CD4-positive, alpha-beta T cell treated with Interleukin-2 at 100 ng/mL for 4 hours (primary cell): ENCODE results near the gene HECW1.
"Not testable (repeated sequence)": the region's sequence is repeated elsewhere in the genome, so short reads cannot be mapped to it uniquely, and the experiment has no call there.

Experiments used
- DNase-seq: peaks from one replicate; pipeline ENCODE4 v3.0.0-alpha.2; 2020; ENCODE audit warnings: low spot score

Gene HECW1

DNA sequence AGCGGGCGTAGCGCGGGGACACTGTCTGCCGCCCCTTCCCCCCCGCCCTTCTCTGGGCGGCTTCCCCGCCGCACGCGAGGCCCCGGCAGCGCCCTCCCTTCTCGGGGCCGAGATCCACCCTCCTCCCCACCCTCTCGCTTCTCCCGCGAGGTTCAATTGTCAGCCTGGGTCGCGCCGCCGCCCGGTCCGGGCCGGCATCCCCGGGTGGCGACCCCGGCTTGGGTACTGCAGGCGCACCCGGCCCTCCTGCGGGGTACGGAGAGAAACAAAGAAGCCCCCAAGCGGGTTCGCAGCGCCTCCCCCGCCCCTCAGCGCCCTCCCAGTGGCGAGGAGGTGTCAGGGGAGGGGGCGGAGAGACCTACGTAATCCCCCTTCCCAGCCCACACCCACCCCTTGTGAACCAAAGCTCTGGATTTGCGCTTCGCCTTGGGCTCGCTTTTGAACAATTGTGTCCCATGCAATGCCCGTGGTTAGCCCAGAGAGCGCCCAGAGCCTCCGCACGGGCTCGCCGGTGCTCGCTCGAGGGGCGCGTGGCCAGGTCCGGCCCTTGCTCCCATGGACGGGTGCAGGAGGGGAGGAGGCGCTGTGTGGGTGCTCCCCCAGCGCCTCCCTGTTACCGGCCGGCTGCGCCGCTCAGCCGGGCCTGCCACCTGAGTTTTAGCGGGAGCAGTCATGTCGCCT lies 634 bp downstream of the HECW1 start:
- DNase-seq, result no peak

DNA sequence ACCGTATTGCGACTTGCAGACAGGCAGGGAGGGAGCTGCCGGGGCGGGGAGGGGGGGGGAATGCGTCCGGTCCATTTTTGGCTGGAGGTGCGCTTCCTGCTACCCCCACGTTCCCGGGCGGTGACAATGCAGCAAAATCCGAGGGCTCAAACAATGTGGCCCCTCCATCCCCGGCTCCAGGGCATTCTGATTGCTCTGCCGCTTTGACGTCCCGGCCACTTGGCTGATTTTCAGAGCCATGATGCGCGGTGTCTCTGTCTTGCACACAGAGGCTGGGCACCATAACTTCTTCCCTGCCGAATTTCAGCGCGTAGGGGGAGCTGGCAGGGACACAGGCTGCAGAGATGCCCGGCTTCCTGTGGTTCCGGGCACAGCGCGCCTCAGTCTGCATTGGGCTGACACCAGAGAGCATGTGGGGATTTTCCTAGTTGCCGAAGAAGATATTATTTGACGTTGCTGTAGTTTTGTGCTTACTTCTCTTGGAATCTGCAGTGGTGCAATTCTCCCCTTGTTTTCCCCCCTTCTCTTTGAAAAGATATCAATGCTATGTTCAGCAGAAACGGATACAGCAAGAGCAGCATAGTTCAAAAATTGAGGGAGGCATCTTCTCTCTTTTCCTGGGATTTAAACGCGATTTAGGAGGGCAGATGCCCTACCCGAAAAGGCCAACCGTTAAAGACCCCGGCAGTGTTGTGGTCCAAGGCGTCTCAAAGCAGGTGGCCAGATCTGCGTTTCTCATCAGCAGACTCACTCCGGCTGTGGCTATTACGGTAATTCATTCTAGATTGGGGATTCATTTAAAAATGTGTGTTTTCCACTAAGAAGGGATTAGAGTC lies 1.4 kb downstream of the HECW1 start:
- no peak for DNase-seq

DNA sequence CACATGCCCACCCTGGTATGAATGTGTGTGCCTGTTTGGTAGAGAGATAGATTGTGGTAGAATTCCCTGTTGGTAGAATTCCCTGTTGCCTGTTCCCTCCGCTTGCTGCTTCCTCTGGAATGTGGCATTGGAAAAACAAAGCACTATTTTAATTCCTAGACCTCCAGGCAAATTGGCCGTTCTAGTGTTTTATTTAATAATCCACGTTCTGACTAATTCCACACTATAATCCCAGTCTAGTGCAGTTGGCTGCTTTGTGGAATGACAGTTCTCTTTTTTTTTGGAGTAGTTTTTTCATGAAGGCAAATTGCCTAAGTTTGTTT lies 2.0 kb downstream of the HECW1 start:
- DNase-seq, result no peak

DNA sequence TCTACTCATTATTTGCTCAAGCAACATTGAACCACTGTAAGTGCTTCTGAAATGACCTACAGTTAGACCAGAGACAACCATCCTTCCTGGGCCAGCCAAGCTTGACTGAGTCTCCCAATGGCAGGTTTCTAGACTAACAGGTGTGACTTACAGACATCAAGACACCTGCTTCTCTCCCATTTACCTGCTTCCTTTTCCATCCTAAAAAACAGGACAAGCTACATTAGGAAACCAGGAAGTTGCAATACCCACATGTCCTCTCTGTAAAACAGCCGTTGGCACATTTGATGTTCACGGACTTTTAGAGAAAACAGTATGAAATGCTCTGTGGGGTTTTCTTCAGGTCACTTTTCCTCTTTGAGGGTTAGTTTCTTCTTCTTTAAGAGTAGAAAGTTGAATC lies 4.0 kb downstream of the HECW1 start:
- DNase-seq, result no peak

DNA sequence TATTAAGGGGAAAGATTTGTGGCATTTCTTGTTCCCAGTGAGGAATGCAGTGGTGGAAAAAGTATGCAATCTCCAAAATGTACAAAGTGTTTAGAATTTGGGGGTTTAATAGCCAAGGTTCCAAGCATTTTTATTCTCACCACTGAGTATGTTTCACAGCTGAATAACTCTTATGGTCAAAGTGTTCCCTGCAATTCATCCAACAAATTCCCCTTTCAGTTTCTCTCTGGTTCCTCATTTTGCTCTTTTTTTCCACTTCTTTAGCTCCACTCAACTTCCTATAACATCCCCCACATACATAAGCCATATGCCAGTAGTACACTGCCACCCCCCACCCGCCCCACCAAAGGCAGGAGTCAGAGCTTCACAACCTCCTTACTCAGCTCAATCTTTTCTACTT lies 4.6 kb downstream of the HECW1 start:
- DNase-seq, result no peak

DNA sequence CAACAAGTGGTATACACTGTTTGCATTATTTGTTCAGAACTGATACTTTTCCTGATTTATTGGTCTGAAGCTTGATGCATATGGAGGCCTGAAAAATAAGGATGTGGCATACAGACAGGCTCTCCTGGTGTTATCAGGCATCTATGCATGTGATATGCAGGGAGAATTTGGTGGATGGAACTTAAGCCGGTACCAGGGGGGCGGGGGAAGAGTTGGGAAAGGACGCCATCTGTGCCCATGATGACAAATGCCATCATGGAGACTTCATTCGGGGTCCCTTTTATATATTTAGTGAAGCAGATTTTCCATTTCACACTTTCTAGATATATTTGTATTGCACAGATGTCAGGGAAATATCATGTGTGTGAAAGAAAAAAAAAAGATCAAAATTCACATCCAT lies 5.4 kb downstream of the HECW1 start:
- DNase-seq, result no peak

DNA sequence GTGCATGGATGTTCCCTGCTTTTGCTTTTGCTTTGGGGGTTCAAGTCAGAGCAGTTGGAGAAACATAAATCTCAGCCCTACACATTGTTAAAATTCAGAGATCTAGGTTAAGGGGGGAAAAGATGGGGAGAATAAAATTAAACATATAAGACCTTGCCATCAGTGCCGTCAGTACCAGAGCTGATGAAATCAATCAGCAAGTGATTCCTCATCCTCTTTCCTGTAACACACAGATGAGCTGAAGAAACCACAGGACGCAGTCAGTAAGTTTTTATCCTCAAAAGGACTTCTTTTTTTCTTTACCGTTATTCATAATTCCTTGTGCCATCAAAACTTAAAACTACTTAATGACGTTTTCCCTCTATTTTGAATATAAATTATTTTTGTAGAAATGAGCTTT lies 5.9 kb downstream of the HECW1 start:
- no peak for DNase-seq

DNA sequence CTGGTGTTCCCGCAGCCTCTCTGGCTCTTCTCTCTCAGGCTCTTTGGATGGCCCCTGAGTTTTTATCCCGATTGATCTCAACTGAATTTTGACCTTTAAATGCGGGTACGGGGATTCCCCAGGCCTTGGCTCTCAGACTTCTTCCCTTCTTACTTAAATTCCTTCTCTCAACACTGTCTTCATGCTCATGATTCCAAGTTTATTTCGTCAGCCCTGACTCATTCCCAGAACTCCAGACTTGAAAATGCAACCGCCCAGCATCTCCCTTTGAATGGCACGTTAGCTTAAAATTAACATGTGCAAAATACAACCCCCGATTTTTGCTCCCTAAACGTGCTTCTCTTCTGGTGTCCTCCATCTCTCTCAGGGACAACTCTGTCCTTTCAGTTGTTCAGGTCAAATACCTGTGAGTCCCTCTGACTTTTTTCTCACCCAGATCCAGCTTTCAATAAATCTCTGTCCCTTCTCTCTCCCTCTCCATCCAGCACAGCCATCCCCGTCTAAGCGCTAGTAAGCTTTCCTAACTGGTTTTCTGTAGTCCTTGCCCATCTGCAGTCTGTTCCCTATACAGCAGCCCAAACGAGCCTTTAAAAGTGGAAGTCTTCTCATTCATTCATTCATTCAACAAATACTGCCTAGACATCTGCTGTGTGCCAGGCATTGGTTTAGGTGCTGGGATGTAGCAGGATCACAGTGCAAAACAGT lies 7.1 kb downstream of the HECW1 start:
- no peak for DNase-seq

DNA sequence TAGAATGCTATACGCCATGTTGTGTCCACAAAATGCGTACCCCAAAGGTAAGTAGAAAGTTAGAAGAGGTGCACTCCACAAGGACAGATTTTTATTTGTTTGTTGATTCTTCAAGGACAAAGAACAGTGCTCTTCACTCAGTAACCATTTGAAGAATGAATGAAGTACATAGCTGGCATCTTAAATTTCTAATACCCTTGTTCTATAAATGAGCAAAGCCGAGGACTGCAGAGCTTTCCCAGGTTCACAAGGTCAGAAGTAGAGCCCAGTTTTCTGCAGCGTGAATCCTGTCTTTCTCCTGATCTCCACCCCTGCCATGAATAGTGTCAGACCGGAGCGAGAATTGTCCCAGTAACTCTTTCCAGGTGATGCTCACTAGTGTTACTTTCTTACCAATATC lies 9.5 kb downstream of the HECW1 start:
- no peak for DNase-seq

DNA sequence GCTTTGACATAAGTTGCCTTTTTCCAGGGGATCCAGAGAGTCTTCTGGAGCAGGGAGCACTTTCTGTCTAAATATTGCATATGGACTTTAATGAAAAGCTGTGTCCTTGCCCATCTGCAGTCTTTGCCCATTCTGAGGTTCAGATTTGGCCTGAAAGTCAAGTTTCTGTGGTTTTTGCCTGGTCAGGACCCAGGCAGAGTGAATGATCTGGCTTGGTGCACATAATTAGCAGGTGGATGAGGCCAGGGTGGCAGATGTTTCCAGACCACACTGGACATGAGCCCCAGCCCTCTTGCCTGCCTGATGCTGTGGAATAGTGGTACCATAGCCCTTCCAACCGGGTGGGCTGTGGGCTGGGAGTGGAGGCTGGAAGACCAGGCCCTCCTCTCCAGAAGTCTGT lies 11.0 kb downstream of the HECW1 start:
- DNase-seq, result no peak

DNA sequence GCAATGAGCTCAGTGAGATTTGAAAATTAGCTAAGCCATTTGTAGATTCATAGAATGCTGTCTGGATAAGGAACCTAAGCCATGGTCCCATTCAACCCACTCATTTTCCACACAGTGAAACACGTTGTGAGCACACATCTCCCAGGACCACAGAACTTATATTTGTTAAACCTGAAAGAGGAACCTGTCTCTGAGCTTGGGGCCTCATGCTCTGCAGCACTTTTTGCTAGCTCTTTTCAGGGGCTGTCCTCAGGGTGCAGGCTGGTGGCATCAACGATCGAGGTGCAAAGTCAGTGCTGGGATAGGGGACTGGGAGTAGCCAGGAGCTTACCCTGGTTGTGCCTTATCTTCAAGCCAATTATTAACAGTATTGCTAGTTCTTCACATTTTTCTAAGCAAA lies 11.9 kb downstream of the HECW1 start:
- no peak for DNase-seq

DNA sequence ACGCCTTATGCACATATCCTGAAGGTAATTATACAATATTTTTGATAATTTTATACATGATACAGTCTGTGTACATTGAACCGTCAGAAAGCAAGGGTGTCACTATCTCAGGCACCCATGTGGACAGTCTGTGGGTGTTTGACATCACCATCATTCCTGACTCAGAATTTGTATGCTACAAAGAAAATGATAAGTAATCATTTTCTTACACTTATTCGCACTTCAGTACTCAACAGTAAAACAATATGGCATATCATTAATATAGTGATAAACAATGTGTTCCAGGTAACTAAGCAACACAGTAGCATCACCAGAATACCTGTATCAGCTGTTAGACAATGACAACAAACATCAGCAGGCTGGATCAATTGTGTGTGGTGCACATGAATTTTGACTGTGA lies 17.9 kb downstream of the HECW1 start:
- DNase-seq, result no peak

DNA sequence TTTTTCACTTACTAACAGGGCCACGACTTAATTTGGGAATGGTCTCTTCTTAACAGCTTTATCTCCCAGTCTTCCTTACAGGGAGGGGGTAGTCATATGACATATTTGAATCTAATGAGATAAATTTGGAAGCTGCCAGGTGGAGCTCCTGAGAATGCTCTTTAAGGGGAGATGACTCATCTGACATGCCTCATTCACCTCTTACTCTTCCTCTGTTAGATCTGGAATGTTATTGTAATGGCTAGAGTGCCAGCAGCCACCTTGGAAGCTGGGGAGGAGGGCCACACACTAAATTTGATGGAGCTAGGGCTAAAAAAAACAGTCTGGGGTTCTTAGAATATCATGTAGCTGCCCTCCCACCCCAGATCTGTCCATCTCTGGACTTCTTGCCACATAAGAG lies 22.7 kb downstream of the HECW1 start:
- DNase-seq, result no peak

DNA sequence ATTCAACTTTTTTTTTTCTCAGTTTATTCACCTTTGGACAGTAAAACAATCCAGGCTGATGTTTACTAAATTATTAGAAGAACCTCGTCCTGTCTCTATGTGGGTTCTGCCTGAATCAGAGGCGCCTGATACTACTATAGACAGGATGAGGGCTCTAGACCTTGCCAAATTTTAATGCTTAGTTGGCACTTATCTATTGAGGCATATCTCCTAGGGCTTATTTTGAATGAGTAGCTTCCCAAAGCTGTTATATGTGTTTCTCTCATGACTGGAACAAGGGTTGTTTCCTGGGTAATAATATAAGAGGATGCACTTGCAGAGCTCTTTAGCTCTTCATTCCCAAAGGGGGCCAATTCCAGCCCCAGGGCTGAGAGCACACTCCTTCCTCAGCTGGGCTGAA lies 23.6 kb downstream of the HECW1 start:
- DNase-seq, result no peak

DNA sequence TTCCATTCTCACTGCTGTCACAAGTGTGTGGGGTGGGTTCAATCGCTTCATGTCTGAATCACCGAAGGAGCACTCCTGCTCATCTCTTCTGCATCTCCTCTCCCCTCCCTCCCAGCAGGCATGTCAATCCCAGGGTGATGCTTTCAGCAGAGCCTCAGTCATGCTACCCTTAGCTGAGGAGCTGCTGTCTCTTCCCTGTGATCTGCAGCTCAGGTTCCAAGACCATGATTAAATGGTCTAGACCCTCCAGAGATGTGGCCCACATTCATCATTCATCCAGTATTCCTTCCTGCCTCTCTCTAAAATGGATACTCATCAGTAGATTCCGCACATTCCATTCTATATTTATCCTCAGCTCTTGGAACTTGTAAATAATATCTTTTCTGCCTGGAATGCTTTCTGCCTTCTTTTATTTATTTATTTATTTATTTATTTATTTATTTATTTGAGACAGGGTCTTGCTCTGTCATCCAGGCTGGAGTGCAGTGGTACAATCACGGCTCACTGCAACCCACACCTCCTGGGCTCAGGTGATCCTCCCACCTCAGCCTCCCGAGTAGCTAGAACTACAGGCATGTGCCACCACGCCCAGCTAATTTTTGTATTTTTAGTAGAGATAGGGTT lies 24.8 kb downstream of the HECW1 start:
- DNase-seq, result not testable (repeated sequence)

DNA sequence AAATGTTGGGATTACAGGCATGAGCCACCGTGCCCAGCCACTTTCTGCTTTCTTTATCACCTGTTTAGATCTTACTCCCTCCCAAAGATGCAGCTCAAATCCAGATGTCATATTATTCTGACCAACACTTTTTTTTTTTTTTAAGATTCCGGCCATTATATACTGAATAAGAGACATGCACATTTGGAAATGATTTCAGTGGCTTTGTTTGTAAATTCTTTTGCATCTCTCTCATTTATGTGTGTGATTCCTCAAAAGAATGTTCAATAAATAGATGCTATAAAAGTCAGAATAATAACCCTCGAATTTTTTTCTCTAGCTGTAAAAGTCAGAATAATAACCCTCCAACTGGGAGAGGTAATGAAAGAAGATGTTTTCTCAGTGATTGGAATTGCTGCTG lies 25.4 kb downstream of the HECW1 start:
- no peak for DNase-seq

DNA sequence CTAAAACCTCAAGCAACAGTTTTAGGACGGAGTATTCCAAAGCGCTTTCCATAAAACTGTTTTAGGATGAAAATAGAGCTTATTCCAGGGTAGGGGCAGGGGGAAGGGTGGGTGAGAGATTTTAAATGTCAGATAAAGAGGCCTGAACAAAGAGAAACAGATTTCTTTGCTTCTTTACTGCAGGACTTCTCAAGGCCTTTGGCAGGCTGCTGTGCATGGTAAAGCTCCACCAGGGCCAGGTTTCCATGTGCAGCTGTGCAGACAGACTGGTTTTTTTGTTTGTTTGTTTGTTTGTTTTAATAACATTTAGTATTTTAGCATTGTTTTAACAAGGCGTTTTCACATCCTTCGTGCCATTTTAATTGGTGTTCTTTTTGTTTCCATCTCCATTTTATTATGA lies 26.3 kb downstream of the HECW1 start:
- no peak for DNase-seq

DNA sequence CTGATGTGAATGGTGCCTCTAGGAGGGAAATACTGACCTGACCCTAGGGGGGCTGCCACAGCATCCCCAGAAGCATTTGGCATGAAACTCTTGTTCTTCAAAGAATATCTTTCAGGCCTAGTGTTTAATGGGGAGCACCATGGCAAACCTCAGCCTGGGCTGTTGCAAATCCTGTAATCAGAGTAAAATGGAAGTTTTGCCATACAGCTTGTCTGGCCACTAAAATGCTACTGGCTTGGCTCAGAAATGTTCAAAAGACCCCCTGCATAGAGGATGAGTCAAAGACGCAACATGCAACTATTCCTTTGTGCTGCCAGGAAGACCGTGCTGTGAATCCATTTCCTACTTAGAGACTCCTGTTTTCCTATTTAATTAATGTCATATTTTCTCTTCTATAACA lies 26.7 kb downstream of the HECW1 start:
- DNase-seq, result no peak

DNA sequence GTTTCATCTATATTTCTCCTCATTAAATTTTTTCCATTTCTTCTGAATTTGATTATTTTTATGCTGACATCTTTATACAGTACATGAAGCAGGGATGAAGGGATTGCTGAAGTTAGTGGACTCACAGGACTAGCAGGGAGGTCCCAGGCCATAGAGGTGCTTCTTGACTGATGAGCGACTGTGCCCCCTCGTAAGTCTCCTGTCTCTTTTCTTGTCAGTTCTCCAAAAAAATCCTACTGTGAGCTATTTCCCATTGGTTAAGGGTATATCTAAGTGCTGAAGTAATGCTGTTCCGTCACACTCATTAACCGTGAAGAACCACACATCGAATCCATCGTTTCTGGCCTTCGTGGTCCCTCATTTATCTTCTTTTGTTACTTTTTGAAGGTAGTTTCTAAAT lies 27.7 kb downstream of the HECW1 start:
- DNase-seq, result no peak

DNA sequence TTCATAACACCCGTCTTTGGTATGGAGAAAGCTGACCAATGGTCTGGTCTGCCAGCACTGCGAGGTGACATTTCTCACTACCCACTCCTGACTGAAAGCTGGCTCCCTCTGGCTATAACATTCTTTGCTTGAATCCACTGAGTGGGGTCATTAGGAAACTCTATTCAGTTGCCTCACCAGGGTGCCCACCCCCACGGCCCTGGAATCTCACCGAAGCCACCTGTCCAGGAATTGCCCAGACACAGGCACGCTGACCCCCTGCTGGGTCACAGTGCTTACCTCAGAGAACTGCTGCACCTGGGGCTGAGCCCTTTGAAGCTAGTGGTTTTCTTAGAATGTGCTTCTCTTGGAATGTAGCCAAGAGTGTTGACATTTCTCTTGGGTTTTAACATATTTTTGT lies 28.6 kb downstream of the HECW1 start:
- no peak for DNase-seq

DNA sequence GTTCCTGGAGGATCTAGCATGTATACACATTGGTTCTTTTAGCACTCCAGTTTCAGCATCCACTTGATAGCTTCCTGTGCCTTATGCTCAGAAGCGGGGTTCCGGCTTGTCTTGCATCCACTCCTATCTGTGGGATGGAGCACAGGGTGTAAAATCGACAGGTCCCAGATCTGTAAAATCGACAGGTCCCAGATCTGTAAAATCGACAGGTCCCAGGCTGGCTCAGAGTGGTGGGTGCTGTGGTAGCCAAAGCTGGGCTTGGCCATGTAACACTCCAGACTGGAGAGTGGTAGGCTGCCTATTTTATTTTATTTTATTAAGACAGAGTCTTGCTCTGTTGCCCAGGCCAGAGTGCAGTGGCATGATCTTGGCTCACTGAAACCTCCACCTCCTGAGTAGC lies 30.3 kb downstream of the HECW1 start:
- DNase-seq, result no peak

DNA sequence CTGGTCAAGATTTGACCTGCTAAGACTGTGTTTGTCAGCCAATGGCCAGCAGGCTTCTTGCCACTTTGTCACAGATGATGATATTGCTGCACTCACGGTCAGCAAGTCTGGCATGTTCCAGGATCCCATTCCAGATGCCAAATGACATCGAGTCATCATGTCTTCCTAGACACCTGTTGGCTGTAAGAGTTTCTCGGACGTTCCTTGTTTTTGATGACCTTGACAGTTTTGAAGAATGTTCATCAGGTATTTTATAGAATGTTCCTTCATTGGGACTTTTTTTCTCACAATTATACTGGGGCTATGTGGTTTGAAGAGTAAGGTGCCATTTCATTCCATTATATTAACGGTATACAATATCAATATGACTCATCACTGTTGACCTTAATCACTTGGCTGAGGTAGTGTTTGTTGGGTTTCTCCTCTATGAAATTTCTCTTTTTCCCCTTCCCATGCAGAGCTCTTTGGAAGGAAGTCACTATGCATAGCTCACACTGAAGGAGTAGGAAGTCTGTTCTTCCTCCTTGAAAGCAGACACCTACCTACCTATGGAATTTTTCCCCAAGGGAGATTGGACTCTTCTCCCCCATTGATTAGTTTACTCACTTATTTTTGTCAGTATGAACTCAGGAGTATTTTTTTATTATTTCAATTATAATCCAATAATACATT lies 31.6 kb downstream of the HECW1 start:
- DNase-seq, result no peak
